HFFc6 (cell line): Measurements from ENCODE around the gene CCDC187. TPM values are rescaled to one million over a fixed set of nuclear protein-coding genes. Genes with fewer than 3 reads are reported as not detected.

Experiments used
- DNase-seq: peaks from one replicate; pipeline ENCODE4 v3.0.0-alpha.2; 2018
- H3K27ac Mint-ChIP-seq: 2 replicates; pipeline ENCODE4 v1.8.0; 2020; ENCODE audit warnings: mild to moderate bottlenecking, mixed read lengths
- H3K27me3 Mint-ChIP-seq: 2 replicates; pipeline ENCODE4 v1.8.0; 2021; ENCODE audit warnings: mild to moderate bottlenecking, moderate library complexity, mixed read lengths; ENCODE audit not compliant: insufficient read depth
- H3K36me3 Mint-ChIP-seq: 2 replicates; pipeline ENCODE4 v1.8.0; 2021; ENCODE audit warnings: low read depth, mixed read lengths
- H3K4me1 Mint-ChIP-seq: 2 replicates; pipeline ENCODE4 v1.8.0; 2020; ENCODE audit warnings: low read depth, mixed read lengths
- H3K4me3 Mint-ChIP-seq: 2 replicates; pipeline ENCODE4 v1.8.0; 2020; ENCODE audit warnings: mild to moderate bottlenecking, moderate library complexity, mixed read lengths
- H3K9me3 Mint-ChIP-seq: 2 replicates; pipeline ENCODE4 v1.8.0; 2020; ENCODE audit warnings: mild to moderate bottlenecking, mixed read lengths
- total RNA-seq, 6 experiments: library from RNA; stranded (reverse); fragmentation: NEBNext Ultra II Directional; extraction: Animal tissue kit (Norgen Biotek cat#: 25700); gene quantifications; 2 replicates in 1 of 6; 3 replicates in 5 of 6; pipeline ENCODE4 v1.2.3, GENCODE V29; 2021
- TF ChIP-seq, protein P1 (sequence below): fragments of 200-600 bp; sonication (generic); IDR thresholded peaks from 2 replicates; pipeline ENCODE4 v1.5.0; 2021; ENCODE audit warnings: antibody characterized with exemption, mild to moderate bottlenecking

CCDC187 gene
- total RNA-seq, 6 experiments from 2014 or later: not detected

- no peaks in the 10 kb centered on the region for H3K9me3 Mint-ChIP-seq
- no peak overlapping the region for H3K27ac Mint-ChIP-seq
- no peaks in the 10 kb centered on the region for H3K36me3 Mint-ChIP-seq
- peaks cover 3% of the 10 kb centered on the region for H3K27me3 Mint-ChIP-seq
- TF ChIP-seq, protein P1, sequence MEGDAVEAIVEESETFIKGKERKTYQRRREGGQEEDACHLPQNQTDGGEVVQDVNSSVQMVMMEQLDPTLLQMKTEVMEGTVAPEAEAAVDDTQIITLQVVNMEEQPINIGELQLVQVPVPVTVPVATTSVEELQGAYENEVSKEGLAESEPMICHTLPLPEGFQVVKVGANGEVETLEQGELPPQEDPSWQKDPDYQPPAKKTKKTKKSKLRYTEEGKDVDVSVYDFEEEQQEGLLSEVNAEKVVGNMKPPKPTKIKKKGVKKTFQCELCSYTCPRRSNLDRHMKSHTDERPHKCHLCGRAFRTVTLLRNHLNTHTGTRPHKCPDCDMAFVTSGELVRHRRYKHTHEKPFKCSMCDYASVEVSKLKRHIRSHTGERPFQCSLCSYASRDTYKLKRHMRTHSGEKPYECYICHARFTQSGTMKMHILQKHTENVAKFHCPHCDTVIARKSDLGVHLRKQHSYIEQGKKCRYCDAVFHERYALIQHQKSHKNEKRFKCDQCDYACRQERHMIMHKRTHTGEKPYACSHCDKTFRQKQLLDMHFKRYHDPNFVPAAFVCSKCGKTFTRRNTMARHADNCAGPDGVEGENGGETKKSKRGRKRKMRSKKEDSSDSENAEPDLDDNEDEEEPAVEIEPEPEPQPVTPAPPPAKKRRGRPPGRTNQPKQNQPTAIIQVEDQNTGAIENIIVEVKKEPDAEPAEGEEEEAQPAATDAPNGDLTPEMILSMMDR: no peak
- no peak for DNase-seq
- H3K4me3 Mint-ChIP-seq: no peak overlapping the region
- no peaks in the 10 kb centered on the region for H3K4me1 Mint-ChIP-seq
Measured at GRCh38 chr9:136337416-136338395, 33.8 kb upstream of the CCDC187 start.

DNA sequence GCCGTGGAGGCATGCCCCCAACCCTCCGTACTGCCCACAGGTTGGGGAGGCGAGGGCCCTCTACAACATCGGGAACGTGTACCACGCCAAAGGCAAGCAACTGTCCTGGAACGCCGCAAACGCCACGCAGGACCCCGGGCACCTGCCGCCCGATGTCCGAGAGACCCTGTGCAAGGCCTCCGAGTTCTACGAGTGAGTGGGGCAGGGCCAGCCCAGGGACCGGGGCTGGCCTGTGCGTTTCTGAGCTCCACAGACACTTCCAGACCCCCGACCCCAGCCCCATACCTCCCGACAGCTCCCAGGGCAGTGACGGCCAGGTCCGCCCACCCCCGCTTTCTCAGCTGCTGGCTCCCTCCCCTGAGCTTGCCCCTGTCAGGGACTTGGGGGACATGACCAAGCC, 33.0 kb upstream of the CCDC187 start:
- Mint-ChIP-seq H3K4me3 (no peak overlapping the region), H3K9me3 (no peaks in the 10 kb centered on the region), H3K27me3 (peaks cover 2% of the 10 kb centered on the region), H3K4me1 (no peaks in the 10 kb centered on the region), H3K36me3 (no peaks in the 10 kb centered on the region), H3K27ac (no peak overlapping the region)
- TF ChIP-seq, protein P1: no peak
- DNase-seq: no peak

DNA sequence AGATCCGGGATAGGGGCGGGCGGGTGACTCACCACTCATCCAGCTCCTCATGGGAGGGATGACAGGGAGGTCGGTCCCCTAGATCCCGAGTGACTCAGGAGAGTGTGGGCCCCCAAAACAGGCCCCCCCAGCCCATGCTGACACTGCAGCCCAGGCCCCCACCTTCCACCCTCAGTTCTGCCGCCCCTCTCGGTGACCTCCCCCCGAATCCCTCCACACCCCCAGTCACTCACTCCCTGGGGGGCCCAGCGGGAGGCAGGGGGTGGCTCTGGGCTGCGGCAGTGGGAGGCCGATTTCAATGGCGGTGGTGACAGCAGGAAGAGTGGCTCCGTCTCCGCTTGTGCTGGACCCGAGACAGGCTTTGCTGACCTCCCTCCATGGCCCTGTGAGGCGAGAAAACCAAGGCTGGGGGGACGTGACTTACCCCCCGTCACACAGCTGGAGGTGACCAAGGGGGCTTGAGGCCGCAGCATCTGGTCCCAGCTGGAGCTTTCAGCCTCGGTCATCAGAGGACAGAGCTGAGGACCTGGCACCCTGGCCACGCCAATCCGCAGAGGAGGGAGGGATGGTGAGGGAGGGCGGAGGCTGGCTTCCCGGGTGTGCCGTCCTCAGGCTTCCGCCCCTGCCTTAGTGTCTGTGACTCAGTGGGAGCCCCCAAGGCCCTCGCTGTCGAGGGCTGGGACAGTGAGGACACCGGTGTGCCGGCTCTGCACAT, 32.4 kb upstream of the CCDC187 start:
- no peaks in the 10 kb centered on the region for H3K4me1 Mint-ChIP-seq
- H3K9me3 Mint-ChIP-seq: no peaks in the 10 kb centered on the region
- H3K27ac Mint-ChIP-seq: 0 out of 2 replicates have a peak overlapping the region, but pooled peaks have one; percentile 24
- H3K4me3 Mint-ChIP-seq: no peak overlapping the region
- no peaks in the 10 kb centered on the region for H3K36me3 Mint-ChIP-seq
- DNase-seq: no peak
- TF ChIP-seq, protein P1: no peak
- peaks cover 2% of the 10 kb centered on the region for H3K27me3 Mint-ChIP-seq

DNA sequence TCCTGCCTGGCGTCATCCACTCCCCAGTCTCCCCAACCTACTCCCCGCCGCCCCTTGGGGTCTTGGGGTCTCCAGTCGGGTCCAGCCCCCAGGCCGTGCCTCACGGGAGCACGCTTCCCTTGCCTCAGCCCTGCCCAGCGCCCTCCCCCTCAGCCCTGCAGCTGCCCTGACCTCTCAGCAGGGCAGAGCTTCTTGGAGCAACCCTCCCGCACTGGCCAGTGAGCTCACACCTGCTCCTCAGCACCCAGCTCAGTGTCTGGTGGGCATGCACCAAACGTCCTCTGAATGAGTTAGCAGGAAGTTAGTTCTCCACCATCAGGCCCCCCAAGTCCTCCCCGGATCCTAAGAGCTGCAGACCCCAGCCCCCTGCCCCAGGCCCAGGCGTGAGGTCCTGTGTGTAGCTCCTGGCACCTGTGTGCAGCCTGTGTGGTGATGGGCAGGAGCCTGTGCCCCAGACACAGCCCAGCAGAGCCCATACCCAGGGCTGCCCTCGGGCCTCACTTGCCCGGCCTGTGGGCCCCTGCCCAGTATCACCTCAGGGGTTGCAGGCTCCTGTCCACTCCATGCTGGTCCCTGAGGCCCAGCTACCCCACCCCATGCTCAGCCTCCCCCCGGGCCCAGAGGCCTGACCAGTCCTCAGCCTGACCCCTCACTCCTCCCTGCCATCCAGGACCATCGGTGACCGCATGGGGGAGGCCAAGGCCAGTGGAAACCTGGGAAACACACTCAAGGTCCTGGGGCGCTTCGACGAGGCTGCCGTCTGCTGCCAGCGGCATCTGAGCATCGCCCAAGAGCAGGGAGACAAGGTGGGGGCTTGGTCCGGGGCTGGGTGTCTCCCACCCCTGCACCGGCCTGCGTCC, 31.6 kb upstream of the CCDC187 start:
- Mint-ChIP-seq H3K9me3 (no peaks in the 10 kb centered on the region), H3K4me1 (no peaks in the 10 kb centered on the region), H3K27me3 (peaks cover 2% of the 10 kb centered on the region), H3K27ac (no peak overlapping the region), H3K4me3 (no peak overlapping the region), H3K36me3 (no peaks in the 10 kb centered on the region)
- DNase-seq: no peak
- TF ChIP-seq, protein P1: no peak

DNA sequence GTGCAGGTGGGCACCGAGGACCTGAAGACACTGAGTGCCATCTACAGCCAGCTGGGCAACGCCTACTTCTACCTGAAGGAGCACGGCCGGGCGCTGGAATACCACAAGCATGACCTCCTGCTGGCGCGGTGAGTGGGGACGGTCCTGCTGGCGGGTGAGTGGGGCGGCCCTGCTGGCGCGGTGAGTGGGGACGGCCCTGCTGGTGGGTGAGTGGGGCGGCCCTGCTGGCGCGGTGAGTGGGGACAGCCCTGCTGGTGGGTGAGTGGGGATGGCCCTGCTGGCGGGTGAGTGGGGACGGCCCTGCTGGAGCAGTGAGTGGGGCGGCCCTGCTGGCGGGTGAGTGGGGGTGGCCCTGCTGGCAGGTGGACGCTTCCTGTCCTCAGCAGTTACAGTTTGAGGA, 30.6 kb upstream of the CCDC187 start:
- Mint-ChIP-seq H3K9me3 (no peaks in the 10 kb centered on the region), H3K4me3 (no peak overlapping the region)

More for the DNA sequence above, 30.6 kb upstream of the CCDC187 start:
- H3K4me1 Mint-ChIP-seq: no peaks in the 10 kb centered on the region; the same call in 1 of the 2 replicates
- DNase-seq: no peak
- no peaks in the 10 kb centered on the region for H3K36me3 Mint-ChIP-seq
- no peak overlapping the region for H3K27ac Mint-ChIP-seq
- TF ChIP-seq, protein P1: no peak
- no peaks in the 10 kb centered on the region; the same call in none of the 2 replicates for H3K27me3 Mint-ChIP-seq
